Epidermal melanocyte (primary cell): ENCODE measurements around the gene SEL1L3.
A peak's percentile ranks its signal among the peaks of the same experiment; 100 is the strongest.

Experiments
- DNase-seq: peaks from one replicate; pipeline ENCODE4 v3.0.0; 2011; ENCODE audit warnings: low spot score; ENCODE audit not compliant: insufficient read length

Gene SEL1L3

GRCh38 chr4:25818371-25818871, 44.4 kb downstream of the SEL1L3 start:
- DNase-seq: no peak

GRCh38 chr4:25817059-25817681, 45.6 kb downstream of the SEL1L3 start:
- no peak for DNase-seq

DNA sequence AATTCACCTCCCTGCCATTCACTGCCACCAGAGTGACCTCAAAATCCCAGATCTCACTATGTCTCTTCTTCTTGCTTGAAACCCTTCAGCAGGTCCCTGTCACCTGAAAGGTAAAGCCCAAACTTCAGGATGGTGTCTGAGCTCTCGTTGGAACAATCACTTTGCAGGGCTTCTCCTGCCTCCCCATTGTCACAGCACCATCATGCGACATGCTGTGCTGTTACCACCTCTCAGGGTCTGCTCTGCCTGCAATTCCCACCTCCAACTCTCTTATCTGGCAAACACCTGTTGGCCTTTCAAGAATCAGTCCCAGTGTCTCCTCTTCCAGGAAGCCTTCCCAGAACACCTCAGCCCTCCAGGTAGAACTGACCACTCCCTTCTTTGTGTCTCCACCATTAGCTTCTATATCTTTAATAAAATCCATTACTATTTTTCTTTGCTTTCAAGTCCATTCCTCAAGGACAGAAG, 46.2 kb downstream of the SEL1L3 start:
- no peak for DNase-seq

DNA sequence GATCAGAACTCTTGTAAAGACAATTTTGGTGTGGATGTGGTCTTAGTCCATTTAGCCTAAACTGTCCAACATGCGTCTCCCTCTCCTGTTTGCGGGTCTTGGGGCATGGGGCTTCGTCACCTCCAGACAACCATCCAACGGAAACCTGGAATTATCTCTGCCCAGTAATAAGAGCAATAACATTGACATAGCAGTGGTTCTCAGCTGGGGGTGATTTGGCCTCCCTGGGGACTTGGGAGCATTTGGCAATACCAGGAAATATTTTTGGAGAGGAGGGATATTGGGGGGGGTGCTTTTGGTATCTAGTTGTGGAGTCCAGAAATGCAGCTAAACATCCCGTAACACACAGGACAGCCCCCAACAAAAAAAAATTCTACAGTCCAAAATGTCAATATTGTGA, 47.2 kb downstream of the SEL1L3 start:
- DNase-seq: no peak

DNA sequence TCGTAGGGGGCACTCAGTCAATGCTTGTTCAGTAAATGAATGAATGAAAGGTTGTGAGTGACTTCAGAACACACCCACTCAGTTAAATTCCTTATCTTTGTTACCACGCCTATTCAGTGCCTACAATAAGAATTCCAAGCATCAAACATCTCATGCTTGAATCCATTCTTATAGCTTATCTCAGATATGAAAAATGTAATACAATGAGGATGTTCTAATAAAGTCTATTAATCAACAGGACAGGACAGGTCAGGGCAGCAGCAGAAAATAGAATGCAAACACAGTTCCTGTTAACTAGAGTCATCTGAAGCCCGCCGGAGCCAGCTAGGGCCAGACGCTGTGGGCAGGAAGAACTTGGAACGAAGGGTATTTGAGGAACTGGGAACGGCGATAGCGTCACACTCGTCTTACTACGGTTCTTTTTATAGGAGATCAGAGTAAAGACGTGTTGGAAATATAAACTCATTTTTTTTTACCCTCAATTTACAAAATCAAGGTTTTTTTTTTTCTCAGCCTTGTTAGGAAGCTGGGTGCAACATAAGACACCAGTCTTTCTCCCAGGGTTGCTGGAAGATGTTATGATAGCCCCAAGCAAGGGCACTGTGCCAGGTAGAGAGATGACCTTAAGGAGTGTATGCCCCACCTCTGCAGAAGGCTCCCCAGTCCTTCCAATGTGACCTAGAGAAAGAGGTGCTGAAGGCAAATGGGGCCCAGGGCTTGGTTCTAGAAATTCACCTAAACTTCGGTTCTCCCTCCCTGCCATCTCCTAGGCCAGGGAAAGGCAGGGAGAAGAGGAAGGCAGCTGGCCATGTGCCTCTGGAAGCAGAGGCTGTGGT, 48.3 kb downstream of the SEL1L3 start:
- no peak for DNase-seq

DNA sequence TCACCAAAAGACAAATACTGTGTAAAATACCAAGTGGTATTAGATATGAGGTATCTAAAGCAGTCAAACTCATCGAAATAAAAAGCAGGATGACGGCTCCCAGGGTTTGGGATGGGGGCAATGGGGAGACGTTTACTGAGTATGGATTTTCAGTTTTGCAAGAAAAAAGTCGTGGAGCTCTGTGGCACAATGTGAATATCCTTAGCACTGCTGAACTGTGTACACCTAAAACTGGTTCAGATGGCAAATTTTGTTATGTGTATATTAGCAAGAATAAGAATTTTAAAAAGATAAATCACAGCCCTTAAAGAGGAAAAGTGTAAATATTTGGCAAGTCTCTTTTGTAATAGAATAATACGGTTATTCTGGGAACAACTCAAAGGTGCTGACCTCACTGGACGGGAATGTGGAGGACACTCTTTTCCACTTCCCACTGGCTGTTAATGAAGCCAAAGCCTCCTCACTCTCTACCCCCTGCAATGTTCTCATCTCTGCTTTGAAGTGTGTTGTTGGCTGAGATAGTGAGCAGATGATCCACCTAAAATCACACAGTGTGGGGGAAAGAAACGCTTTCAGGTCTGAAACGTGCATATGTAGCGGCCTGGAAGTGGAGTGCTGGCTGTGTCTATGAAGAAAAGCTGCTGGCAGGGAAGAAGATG, 49.2 kb downstream of the SEL1L3 start:
- DNase-seq: no peak

DNA sequence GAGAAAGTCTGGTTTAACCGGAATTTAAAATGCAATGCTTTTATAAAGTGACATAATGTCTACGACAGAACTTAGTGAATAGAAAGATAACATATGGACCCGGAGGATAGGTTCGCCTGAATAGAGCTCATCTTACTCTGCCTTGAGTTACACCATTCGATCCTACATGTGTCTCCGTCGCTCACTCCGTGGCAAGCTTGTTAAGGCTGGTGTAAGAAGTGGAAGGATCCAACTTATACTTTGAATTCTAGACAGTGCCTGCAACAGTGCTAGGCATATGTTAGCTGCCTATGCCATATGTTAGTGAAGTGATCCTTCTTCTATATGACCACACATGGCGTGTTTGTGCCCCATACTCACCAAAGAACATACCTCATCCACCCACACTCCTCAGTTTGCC, 50.9 kb downstream of the SEL1L3 start:
- DNase-seq: no peak

- no peak for DNase-seq
These were observed 51.5 kb downstream of the SEL1L3 start for GRCh38 chr4:25811374-25811690.

DNA sequence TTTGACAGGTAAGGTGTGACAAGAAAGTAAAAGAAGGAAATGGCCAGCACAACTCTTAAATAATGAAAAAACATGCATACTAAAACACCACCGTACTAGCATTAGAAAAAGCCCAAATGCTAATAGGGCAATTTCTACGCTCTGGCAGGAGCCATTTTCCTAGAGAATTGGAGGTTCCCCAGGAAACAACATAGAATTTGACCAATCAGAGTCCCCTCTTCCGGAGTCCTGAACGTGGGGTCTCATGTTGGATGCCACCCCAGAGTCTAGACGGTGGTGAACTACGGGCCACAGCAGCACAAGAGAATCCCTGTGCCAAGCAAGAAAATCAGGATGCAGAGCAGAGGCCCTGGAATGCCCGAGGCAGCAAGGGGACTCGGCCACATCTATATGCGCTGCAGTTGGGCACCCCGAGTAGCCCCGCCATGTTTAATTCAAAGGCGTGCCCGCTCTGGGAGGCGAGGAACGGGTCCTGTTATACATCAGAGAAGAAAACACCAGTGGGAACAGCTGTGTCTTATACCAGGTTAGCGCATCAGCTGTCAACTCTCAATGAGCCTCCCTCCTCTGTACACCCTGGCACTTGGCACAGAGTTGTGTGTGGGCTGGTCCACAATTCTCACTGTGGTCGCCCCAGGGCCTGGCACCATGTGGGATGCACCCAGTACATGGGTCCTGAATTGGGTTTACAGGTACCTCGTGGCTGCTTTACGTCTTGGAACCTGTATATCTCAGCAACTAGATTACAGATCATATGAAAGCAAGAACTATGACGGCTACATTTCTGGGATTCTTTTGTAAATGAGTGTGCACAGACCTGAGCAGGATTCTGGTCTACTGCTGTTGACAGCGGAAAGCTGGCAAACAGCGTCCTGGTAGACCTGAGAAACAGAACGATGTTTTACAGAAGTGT, 52.1 kb downstream of the SEL1L3 start:
- DNase-seq: no peak

- DNase-seq: no peak
These were observed 52.8 kb downstream of the SEL1L3 start for GRCh38 chr4:25809996-25810395.

GRCh38 chr4:25807102-25807728, 55.6 kb downstream of the SEL1L3 start:
- DNase-seq: no peak

GRCh38 chr4:25805255-25805860, 57.4 kb downstream of the SEL1L3 start:
- DNase-seq: no peak

GRCh38 chr4:25803720-25804225, 59.0 kb downstream of the SEL1L3 start:
- DNase-seq: no peak

- peak; percentile 12 for DNase-seq
These were observed 61.2 kb downstream of the SEL1L3 start for GRCh38 chr4:25801594-25801993.

DNA sequence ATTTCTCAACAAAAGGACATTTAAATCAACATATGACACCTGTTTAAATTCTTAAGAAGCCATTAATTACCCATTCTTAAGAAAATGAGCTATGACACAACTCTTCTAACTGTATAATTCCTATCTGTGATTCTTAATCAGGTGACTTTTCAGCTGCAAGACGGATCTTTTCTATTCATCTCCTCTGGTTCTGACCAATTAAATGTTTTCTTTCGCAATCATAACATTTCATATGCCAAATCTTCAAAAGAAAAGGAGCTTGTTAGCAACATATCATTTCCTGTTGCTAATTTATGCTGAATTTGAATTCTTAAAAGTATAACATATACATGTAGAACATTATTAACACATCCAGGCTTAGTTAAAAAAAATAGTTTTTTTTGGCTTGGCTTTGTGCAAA, 62.5 kb downstream of the SEL1L3 start:
- peak; percentile 3 for DNase-seq

DNA sequence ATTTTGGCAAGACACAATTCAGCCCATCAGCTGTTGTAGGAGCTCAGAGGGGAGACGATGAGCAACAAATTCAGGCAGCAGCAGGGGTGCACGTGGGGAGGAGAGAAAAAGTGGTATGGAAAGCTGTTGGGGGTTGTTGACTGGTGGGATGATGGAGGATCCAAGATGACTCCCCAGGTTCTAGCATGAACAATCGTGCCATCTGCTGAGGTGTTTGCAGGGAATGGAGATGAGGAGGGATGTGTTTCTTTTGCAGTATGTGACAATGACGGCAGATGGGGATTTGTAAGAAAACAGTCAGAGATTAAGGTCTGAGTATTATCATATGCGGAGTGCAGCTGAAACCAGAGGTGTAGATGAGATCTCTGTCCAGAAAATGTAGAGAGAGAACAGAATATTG, 63.3 kb downstream of the SEL1L3 start:
- DNase-seq: no peak

DNA sequence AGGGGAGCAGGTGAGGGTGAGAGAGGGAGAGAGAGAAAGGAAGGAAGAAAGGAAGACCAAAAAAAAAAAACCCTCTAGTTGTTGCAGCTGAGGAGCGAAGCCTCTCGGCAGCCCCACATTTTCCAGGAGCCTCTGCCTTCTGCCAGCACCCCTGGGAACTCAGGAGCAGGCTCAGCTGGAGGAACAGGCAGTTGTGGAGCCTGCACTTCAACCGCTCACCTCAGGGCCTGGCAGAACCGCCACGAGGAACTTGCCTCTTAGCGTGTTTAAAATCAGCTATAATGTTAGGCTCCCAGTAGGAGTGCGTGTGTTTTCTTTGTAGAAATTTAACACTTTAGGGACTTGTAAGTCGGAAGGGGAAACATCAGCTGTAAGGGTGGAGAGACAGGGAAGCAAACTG, 65.7 kb downstream of the SEL1L3 start:
- no peak for DNase-seq

DNA sequence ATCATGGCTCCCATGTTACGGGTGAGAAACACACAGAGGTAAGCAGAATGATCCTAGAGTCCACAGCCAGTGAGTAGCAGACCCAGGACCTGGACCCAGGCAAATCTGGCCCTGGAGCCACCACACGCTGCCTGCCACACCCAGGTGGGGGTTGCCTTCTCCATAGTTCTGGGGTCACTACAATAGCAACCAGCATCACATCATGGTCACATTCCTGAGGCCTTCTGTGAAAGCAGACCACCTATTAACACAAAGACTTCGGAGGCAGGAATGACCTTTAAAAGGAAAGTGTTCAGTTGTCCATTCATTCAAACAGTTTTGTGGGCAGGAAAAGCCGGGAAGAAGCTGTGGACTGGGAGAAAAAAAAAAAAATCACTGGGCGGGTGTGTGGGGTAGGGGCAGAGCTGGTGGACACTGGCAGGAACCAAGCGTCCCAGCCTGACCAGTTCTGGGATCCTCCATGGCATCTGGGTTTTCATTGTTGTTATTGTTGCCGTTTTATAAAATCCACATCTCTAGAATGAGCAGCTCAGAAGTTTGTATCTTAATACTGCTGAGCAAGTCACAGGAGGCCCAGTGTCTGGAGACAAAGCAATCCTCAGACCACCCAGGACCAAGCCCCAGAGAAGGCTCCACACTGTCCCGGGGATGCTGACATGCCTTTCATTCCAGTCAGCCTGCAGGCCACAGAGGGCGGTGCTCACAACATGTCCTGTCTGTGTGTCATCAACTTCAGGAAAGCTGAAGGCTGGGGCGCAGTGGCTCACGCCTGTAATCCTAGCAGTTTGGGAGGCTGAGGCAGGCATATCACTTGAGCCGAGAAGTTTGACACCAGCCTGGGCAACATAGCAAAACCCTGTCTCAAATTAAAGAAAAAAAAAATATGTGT, 67.0 kb downstream of the SEL1L3 start:
- DNase-seq: no peak

GRCh38 chr4:25795091-25795490, 67.7 kb downstream of the SEL1L3 start:
- DNase-seq: no peak
